ENCODE measurements around the gene HYOU1. TPM values are rescaled to one million over a fixed set of nuclear protein-coding genes. Genes with fewer than 3 reads are reported as not detected.
"Not testable (repeated sequence)": the region's sequence is repeated elsewhere in the genome, so short reads cannot be mapped to it uniquely, and the experiment has no call there.

HYOU1 gene
- polyA plus RNA-seq, 12 donors = 35.2 to 51.0 (median 45.0) TPM; not detected in 1

- no peak for DNase-seq
Measured at GRCh38 chr11:119048644-119049043, 8.4 kb downstream of the HYOU1 start.

GRCh38 chr11:119047205-119047604, 9.8 kb downstream of the HYOU1 start:
- no peak for DNase-seq

- no peak for DNase-seq
Measured at GRCh38 chr11:119046489-119046888, 10.5 kb downstream of the HYOU1 start.

- no peak for DNase-seq
Measured at GRCh38 chr11:119044708-119045107, 12.3 kb downstream of the HYOU1 start.

GRCh38 chr11:119042927-119043326, 14.1 kb downstream of the HYOU1 start:
- no peak for DNase-seq

- DNase-seq = no peak
Measured at GRCh38 chr11:119041821-119042514, 15.0 kb downstream of the HYOU1 start.

GRCh38 chr11:119039471-119039870, 17.5 kb downstream of the HYOU1 start:
- not testable (repeated sequence) for DNase-seq

GRCh38 chr11:119038884-119039283, 18.1 kb downstream of the HYOU1 start:
- no peak for DNase-seq

- no peak for DNase-seq
Measured at GRCh38 chr11:119034813-119035212, 22.2 kb downstream of the HYOU1 start.

- DNase-seq = not testable (repeated sequence)
Measured at GRCh38 chr11:119033421-119033820, 23.6 kb downstream of the HYOU1 start.

- no peak for DNase-seq
Measured at GRCh38 chr11:119031912-119032280, 25.1 kb downstream of the HYOU1 start.

- peak; percentile 93 for DNase-seq
Measured at GRCh38 chr11:119030329-119031047, 26.5 kb downstream of the HYOU1 start, which contains the start of gene SLC37A4. Gene SLC37A4, minus strand, starts transcription at chr11:119030877.

- no peak for DNase-seq
Measured at GRCh38 chr11:119030029-119030328, 27.0 kb downstream of the HYOU1 start.

- no peak for DNase-seq
Measured at GRCh38 chr11:119029340-119030028, 27.5 kb downstream of the HYOU1 start.

GRCh38 chr11:119029069-119029339, 28.0 kb downstream of the HYOU1 start:
- no peak for DNase-seq

- DNase-seq = no peak
Measured at GRCh38 chr11:119028346-119029068, 28.5 kb downstream of the HYOU1 start.

- DNase-seq = no peak
Measured at GRCh38 chr11:119027561-119028345, 29.3 kb downstream of the HYOU1 start.

GRCh38 chr11:119026970-119027369, 30.0 kb downstream of the HYOU1 start:
- DNase-seq = no peak

GRCh38 chr11:119025978-119026766, 30.8 kb downstream of the HYOU1 start:
- no peak for DNase-seq

GRCh38 chr11:119025541-119025940, 31.5 kb downstream of the HYOU1 start:
- no peak for DNase-seq

- DNase-seq = no peak
Measured at GRCh38 chr11:119025099-119025473, 31.9 kb downstream of the HYOU1 start.
